IMR-90 (cell line): ENCODE results near the gene DCUN1D2. TPM values are rescaled to one million over a fixed set of nuclear protein-coding genes. Genes with fewer than 3 reads are reported as not detected.

ENCODE experiments used
- ATAC-seq: fragments of 200-7000 bp; cut with Tn5 transposase; 2 replicates; pipeline ENCODE4 v1.9.1; 2020; ENCODE audit warnings: low read depth, mild to moderate bottlenecking, moderate library complexity
- BruUV-seq: library from RNA; stranded (reverse); fragments of 400-500 nt; replicated peaks from 2 replicates; lab custom pipeline; 2021; lab: Mats Ljungman, UMichigan
- CTCF ChIA-PET: fragments of 300-600 bp; formaldehyde crosslinking; extraction: SDS; loops from one replicate; lab custom pipeline; 2021; ENCODE audit warnings: antibody characterized with exemption; lab: Yijun Ruan, JAX
- POLR2A ChIA-PET: fragments of 300-600 bp; sonication (Branson Sonifier 250); formaldehyde crosslinking; loops from one replicate; lab custom pipeline; 2022; ENCODE audit warnings: antibody characterized with exemption; ENCODE audit not compliant: unreplicated experiment; lab: Charles Lee
- DNase-seq: peaks from one replicate; pipeline ENCODE4 v3.0.0; 2013
- H2AFZ ChIP-seq: replicated peaks from 2 replicates; pipeline ENCODE3; 2013; ENCODE audit warnings: low read length, mild to moderate bottlenecking; ENCODE audit not compliant: poor library complexity
- H2AK5ac ChIP-seq: 2 replicates; pipeline ENCODE4 v1.6.1; 2013; ENCODE audit warnings: low read depth, low read length, inconsistent platforms
- H2AK9ac ChIP-seq: replicated peaks from 2 replicates; pipeline ENCODE3; 2013; ENCODE audit warnings: mild to moderate bottlenecking, low read depth, low read length, moderate library complexity; ENCODE audit not compliant: poor library complexity
- H2BK120ac ChIP-seq: 2 replicates; pipeline ENCODE4 v1.6.1; 2013; ENCODE audit warnings: low read depth, low read length, inconsistent platforms
- H2BK15ac ChIP-seq: 3 replicates; pipeline ENCODE4 v1.6.1; 2013; ENCODE audit warnings: low read depth, low read length, inconsistent platforms
- H2BK20ac ChIP-seq: 2 replicates; pipeline ENCODE4 v1.6.1; 2013; ENCODE audit warnings: low read depth, mild to moderate bottlenecking, inconsistent platforms, low read length, moderate library complexity
- H2BK5ac ChIP-seq: 2 replicates; pipeline ENCODE4 v1.6.1; 2013; ENCODE audit warnings: mild to moderate bottlenecking, low read depth, low read length, inconsistent platforms; ENCODE audit not compliant: poor library complexity, severe bottlenecking
- H3K14ac ChIP-seq: replicated peaks from 2 replicates; pipeline ENCODE4 v1.6.1; 2013; ENCODE audit warnings: low read depth, low read length, inconsistent platforms
- H3K18ac ChIP-seq: 2 replicates; pipeline ENCODE4 v1.6.1; 2013; ENCODE audit warnings: low read depth, low read length, control low read depth
- H3K23ac ChIP-seq: 2 replicates; pipeline ENCODE4 v1.6.1; 2013; ENCODE audit warnings: low read depth, low read length, inconsistent platforms
- H3K27ac ChIP-seq: 2 replicates; pipeline ENCODE4 v1.5.1; 2013; ENCODE audit warnings: mild to moderate bottlenecking, control low read depth, low read length; ENCODE audit not compliant: insufficient read depth
- H3K27me3 ChIP-seq: 2 replicates; pipeline ENCODE4 v1.6.1; 2013; ENCODE audit warnings: low read length; ENCODE audit not compliant: control insufficient read depth, insufficient read depth
- H3K36me3 ChIP-seq: 2 replicates; pipeline ENCODE4 v1.6.1; 2013; ENCODE audit warnings: low read length, mixed read lengths; ENCODE audit not compliant: control insufficient read depth, insufficient read depth
- H3K4ac ChIP-seq: 2 replicates; pipeline ENCODE4 v1.6.1; 2013; ENCODE audit warnings: low read depth, low read length, inconsistent platforms
- H3K4me1 ChIP-seq: 2 replicates; pipeline ENCODE4 v1.6.1; 2013; ENCODE audit warnings: low read length, mixed read lengths; ENCODE audit not compliant: control insufficient read depth, insufficient read depth
- H3K4me2 ChIP-seq: 2 replicates; pipeline ENCODE4 v1.6.1; 2013; ENCODE audit warnings: low read depth, mild to moderate bottlenecking, control low read depth, low read length, moderate library complexity
- H3K4me3 ChIP-seq: 2 replicates; pipeline ENCODE4 v1.5.1; 2013; ENCODE audit warnings: low read depth, mild to moderate bottlenecking, control low read depth, low read length, moderate library complexity; ENCODE audit not compliant: insufficient read depth
- H3K56ac ChIP-seq: 2 replicates; pipeline ENCODE4 v1.6.1; 2013; ENCODE audit warnings: low read length, inconsistent platforms; ENCODE audit not compliant: insufficient read depth; ENCODE audit errors: extremely low read depth
- H3K79me1 ChIP-seq, 2 experiments: 2 replicates each; pipeline ENCODE4 v1.6.1; 2013; ENCODE audit warnings: low read length in 2 of 2, inconsistent platforms in 1 of 2, low read depth in 1 of 2
- H3K9ac ChIP-seq: 2 replicates; pipeline ENCODE4 v1.6.1; 2013; ENCODE audit warnings: low read depth, low read length, control low read depth
- H3K9me1 ChIP-seq: 2 replicates; pipeline ENCODE4 v1.6.1; 2013; ENCODE audit warnings: low read length, inconsistent platforms; ENCODE audit not compliant: insufficient read depth
- H3K9me3 ChIP-seq: 2 replicates; pipeline ENCODE4 v1.6.1; 2013; ENCODE audit warnings: low read length; ENCODE audit not compliant: control insufficient read depth, insufficient read depth
- H4K20me1 ChIP-seq: 2 replicates; pipeline ENCODE4 v1.6.1; 2013; ENCODE audit warnings: low read length, inconsistent platforms; ENCODE audit not compliant: insufficient read depth
- H4K5ac ChIP-seq: 2 replicates; pipeline ENCODE4 v1.6.1; 2013; ENCODE audit warnings: mild to moderate bottlenecking, low read depth, low read length, control low read depth
- H4K8ac ChIP-seq, 2 experiments: 2 replicates each; pipeline ENCODE4 v1.6.1; 2013; ENCODE audit warnings: low read depth in 2 of 2, low read length in 2 of 2, control low read depth in 1 of 2, inconsistent platforms in 1 of 2
- H4K91ac ChIP-seq: 2 replicates; pipeline ENCODE4 v1.6.1; 2013; ENCODE audit warnings: low read depth, low read length, inconsistent platforms; ENCODE audit not compliant: insufficient read depth
- BHLHE40 ChIP-seq: fragments of 150-350 bp; IDR thresholded peaks from 2 replicates; pipeline ENCODE4 v1.6.1; 2016; ENCODE audit warnings: mild to moderate bottlenecking, low read depth, low read length
- CTCF ChIP-seq: conservative IDR thresholded peaks from 2 replicates; pipeline ENCODE4 v1.5.1; 2012; ENCODE audit warnings: mild to moderate bottlenecking, low read depth, low read length, improper control_type of control experiment
- MXI1 ChIP-seq: IDR thresholded peaks from 2 replicates; pipeline ENCODE4 v1.6.1; 2012; ENCODE audit warnings: low read depth, mild to moderate bottlenecking, low read length, moderate library complexity, borderline replicate concordance
- RAD21 ChIP-seq: IDR thresholded peaks from 2 replicates; pipeline ENCODE4 v1.6.1; 2012; ENCODE audit warnings: low read length, improper control_type of control experiment
- RCOR1 ChIP-seq: IDR thresholded peaks from 2 replicates; pipeline ENCODE4 v1.6.1; 2012; ENCODE audit warnings: mild to moderate bottlenecking, low read length, improper control_type of control experiment; ENCODE audit not compliant: insufficient replicate concordance
- USF2 ChIP-seq: fragments of 150-350 bp; IDR thresholded peaks from 2 replicates; pipeline ENCODE4 v1.6.1; 2017; ENCODE audit warnings: mild to moderate bottlenecking, antibody characterized with exemption, low read length, low read depth
- WGBS, 2 experiments: methylation state at CpG; one replicate each; pipeline versions ENCODE4 v1.1.5 to v1.1.7; 2013; ENCODE audit warnings: missing lambda C conversion rate in 2 of 2; ENCODE audit not compliant: insufficient read length in 1 of 2; ENCODE audit errors: extremely low coverage in 2 of 2; 5-methylcytosine and 5-hydroxymethylcytosine counted together
- dilution Hi-C: fragments of 300-500 bp; cut with HindIII; formaldehyde crosslinking; loops from one replicate; pipeline ENCODE4 v1.14.3; 2018; ENCODE audit warnings: low sequenced_read_pairs; ENCODE audit not compliant: unreplicated experiment
- in situ Hi-C: fragments of 300-500 bp; cut with MboI; formaldehyde crosslinking; loops from 3 replicates; pipeline ENCODE4 v1.14.3; 2019; ENCODE audit warnings: low sequenced_read_pairs, inconsistent platforms, mixed read lengths
- intact Hi-C: fragments of 100-400 bp; cut with micrococcal nuclease; formaldehyde crosslinking; loops from 2 replicates; pipeline ENCODE4 v1.10.0; 2022
- polyA plus RNA-seq, 3 experiments: library from polyadenylated mRNA; depleted of rRNA; stranded (reverse); fragments of >200 nt; gene quantifications; 2 replicates each; pipeline ENCODE4 v1.2.3, GENCODE V29; 2012; ENCODE audit warnings: low replicate concordance in 1 of 3
- total RNA-seq: library from RNA; depleted of rRNA; stranded (reverse); fragments of >200 nt; gene quantifications from 2 replicates; pipeline ENCODE4 v1.2.3, GENCODE V29; 2012

The DCUN1D2 gene
- total and polyA plus RNA-seq, 2 of the 4 experiments (the other 2 are of a cell fraction), result 8.1 to 11.5 TPM

DNA sequence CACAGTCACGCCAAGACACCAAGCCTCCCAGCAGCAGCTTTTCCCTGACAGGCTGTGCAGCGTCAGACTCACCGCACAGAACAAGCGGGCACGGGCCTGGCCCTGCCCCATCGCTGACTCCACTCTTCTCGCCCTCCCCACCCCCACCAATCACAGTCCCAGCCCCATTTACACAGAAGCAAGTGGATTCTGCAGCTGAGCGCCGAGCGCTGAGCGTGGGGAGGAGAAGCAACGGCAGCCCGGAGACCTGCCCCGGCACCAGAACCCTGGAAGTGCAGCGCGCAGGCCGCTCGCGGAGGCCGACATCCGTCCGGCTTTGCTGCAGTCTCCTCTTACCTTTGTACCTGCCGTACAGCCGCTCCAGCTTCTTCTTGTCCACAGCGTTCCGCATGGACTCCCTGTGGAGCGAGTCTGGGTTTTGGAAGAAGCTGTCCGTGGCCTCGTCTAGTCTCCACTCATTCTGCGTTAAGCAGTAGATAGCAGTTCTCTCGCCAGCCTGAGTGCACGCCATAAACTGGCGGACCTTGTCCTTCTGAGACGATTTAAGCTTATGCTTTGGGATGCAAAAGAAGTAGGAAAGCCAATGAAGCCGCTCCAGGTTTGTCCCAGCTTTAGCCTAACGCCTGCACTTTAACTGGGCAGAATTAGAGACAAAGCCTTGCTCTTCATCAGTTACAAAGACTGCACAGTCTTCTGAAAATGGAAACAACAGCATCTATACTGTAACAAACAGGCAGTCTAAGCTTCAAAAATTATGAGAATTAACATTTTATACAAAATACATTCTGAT, 6.8 kb downstream of the DCUN1D2 start:
- Histone ChIP-seq H3K4me1 (peaks cover 2% of the 10 kb centered on the region; the same call in 1 of the 2 replicates), H3K18ac (no peak overlapping the region), H2AK9ac (no peak overlapping the region), H2AK5ac (no peak overlapping the region), H3K23ac (no peak overlapping the region), H3K36me3 (peaks cover 23% of the 10 kb centered on the region), H3K9me3 (no peaks in the 10 kb centered on the region), H3K9ac (no peak overlapping the region), H3K27ac (no peak overlapping the region), H3K14ac (no peak overlapping the region), H4K5ac (no peak overlapping the region), H2BK15ac (no peak overlapping the region), H3K79me1 (peaks cover 37 to 59% of the 10 kb centered on the region in 2 experiments), H3K27me3 (no peaks in the 10 kb centered on the region), H3K9me1 (peaks cover 17% of the 10 kb centered on the region), H3K4me3 (no peak overlapping the region), H4K8ac (no peak overlapping the region), H3K56ac (no peak overlapping the region), H3K4ac (no peak overlapping the region), H2BK5ac (no peak overlapping the region), H2AFZ (no peak overlapping the region), H4K91ac (no peak overlapping the region), H3K4me2 (no peak overlapping the region), H4K20me1 (peaks cover 49% of the 10 kb centered on the region), H2BK20ac (no peak overlapping the region), H2BK120ac (no peak overlapping the region)
- DNase-seq (no peak), ATAC-seq (no peak)
- ChIA-PET POLR2A (no interaction called here), CTCF (interaction anchor here (0.8 kb wide), 1 partner anchor 25 kb away, joined by 3 read pairs; no protein-coding TSS in a partner anchor)
- dilution Hi-C loops, result no loop called here
- no peak for TF ChIP-seq USF2
- TF ChIP-seq RAD21, result no peak
- TF ChIP-seq MXI1, result no peak
- TF ChIP-seq CTCF, result no peak
- TF ChIP-seq BHLHE40, result no peak
- TF ChIP-seq RCOR1, result no peak
- 82% methylated on average over 15 of the region's 36 CpGs; no CpG with 5 or more reads in 1 of the 2 experiments for WGBS, 2 experiments
- BruUV-seq, result no TSS peak
- intact Hi-C loops, result no loop called here
- in situ Hi-C loops, result no loop called here
